SW480 (cell line): ENCODE data around the gene ZNF184.
"Not testable (repeated sequence)": the region's sequence is repeated elsewhere in the genome, so short reads cannot be mapped to it uniquely, and the experiment has no call there.

Experiments used
- DNase-seq: peaks from one replicate; pipeline ENCODE4 v3.0.0-alpha.2; 2016; ENCODE audit warnings: low spot score

ZNF184 gene

DNA sequence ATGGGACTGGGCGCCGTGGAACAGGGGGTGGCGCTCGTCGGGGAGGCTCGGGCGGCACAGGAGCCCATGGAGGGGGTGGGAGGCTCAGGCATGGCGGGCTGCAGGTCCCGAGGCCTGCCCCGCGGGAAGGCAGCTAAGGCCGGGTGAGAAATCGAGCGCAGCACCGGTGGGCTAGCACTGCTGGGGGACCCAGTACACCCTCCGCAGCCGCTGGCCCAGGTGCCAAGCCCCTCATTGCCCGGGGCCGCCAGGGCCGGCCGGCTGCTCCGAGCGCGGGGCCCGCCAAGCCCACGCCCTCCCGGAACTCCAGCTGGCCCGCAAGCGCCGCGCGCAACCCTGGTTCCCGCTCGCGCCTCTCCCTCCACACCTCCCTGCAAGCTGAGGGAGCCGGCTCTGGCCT, 48.1 kb downstream of the ZNF184 start:
- DNase-seq: not testable (repeated sequence)

DNA sequence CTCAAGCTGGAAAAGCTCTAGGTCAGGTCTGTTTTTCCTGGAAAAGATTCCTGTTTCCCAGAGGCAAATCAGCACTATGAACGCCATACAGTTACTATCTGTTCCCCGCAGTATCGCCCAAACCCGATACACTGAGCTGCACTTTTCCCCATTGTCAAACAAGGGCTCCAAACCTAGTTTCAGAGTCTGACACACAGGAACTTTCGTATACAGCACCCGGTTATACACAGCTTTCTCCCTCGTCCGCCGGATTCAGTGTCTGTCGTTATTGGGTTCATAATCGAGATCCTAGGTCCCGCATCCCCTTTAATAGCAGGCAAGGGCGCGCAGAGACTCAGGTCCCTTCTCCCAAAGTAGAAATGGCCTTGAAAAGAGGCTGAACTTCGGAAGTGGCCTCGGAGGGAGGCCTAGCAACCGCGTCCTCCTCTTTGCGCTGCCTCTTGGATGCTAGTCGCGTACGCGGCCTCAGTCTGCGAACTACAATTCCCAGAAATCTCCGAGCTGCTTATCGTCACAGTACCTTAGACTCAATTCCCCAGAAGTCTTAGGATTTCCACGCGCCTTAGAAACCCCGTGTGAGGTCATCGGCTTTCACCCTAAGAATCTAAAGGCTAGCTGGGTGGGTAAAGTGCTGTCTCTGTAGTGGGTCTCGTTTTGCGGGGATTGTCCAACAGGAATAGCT, 50.1 kb downstream of the ZNF184 start:
- no peak for DNase-seq

DNA sequence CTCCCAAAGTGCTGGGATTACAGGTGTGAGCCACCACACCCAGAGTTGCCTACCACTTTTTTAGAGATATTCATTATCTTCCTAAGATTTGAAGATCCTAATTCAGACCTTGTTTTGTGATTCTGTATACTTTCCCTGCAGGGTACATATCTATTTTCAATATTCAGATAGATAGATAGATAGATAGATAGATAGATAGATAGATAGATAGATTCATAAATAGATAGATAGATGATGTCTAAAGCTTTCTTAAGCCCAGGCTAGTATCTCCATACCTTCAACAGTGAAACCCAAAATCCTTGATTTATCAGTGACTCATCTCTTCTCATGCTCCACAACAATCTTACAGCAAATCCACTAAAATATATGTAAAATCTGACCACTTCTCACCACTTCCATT, 53.5 kb downstream of the ZNF184 start:
- DNase-seq: no peak

DNA sequence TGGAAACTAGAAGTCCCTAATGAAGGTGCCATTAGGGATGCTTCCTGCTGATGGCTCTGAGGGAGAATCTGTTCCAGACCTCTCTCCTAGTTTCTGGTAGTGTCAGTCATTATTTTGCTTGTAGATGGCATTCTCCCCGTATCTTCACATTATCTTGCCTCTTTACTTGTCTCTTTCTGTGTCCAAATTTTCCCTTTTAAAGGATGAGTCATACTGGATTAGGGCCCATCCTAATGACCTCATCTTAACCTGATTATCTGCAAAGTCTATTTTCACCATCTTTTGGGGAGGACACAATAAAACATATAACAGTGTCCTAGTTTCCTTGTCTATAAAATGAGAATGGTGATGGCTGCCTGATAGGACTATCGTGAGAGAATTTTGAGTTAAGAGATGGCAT, 57.0 kb downstream of the ZNF184 start:
- no peak for DNase-seq

DNA sequence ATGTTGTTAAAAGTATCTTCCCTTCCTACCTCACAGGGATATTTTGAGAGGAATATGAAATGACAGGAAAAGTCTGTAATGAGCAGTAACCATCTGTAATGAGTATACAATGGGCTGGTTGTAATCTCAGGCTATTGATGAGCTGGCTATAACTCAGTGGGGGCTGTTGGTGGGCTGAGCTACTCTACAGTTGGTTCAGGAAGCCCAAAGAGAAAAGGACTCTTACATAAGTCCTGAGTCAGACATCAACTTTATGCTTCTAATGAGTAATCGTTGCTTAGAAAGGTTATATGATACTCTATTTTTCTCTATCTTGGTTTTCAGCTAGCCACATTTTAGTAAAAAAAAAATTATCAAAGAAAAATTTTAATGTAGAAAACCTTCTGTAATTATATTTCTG, 57.9 kb downstream of the ZNF184 start:
- no peak for DNase-seq

DNA sequence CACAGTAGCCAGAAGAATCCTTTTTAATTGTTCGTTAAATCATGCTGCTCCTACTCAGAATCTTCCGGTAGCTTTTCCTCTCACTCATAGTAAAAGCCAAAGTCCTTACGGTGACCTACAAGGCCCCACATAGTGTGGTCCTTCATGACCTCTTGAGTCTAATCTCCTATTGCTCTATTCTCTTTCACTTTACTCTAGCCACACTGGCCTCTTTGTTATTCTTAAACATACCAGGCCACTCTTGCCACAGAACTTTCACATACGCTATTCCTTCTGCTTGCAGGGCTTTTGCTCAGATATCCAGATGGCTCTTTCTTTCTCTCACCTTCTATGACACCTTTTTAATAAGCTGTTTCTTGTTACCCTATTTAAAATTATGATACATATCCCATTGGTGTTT, 58.6 kb downstream of the ZNF184 start:
- DNase-seq: no peak

DNA sequence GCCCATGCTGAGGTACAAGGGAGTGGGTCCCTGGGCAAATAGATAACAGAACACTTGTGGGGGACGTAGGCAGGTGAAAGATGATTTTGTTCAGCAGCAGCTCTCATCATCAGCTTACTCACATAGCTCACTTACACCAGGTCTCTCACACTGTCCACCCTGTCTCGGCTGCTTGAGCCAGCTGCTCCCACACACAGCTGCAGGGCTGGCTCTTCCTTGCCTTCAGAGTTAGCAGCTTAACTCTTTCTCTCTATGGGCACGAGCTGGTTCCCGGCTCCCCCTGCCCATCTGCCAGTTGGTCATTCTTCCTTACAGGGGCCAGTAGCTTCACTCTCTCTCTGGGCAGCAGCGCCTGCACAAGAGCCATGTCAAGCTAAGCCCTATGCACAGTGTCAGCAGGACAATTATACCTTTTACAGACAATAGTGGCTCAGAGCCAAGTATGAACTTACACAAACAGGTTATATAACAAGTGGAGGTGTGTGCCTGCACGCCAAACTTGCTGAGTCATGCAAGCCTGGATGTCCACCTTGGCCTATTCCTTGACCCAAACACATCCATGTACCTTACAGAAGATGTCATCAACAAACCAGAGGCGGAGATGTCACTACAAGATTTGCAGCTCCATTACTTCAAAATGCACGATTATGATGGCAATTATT, 65.6 kb downstream of the ZNF184 start:
- DNase-seq: no peak

DNA sequence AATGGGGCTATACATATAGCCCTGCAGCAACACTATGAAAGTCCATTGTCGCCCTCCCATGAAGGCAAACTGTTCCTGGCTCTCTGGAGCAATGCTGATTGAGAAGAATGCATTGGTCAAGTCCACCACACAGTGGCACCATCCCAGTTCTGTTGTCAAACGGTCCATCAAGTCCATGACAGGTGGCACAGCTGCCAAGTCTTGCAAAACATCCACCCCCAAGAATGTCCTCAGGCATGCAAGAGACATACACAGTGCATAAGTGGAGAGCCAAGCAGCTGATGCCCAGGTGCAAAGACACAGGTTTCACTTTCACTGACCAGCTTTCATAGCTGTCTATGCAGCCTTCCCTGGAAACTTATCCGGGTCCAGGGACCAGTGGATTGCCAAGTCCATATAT, 66.8 kb downstream of the ZNF184 start:
- DNase-seq: no peak

DNA sequence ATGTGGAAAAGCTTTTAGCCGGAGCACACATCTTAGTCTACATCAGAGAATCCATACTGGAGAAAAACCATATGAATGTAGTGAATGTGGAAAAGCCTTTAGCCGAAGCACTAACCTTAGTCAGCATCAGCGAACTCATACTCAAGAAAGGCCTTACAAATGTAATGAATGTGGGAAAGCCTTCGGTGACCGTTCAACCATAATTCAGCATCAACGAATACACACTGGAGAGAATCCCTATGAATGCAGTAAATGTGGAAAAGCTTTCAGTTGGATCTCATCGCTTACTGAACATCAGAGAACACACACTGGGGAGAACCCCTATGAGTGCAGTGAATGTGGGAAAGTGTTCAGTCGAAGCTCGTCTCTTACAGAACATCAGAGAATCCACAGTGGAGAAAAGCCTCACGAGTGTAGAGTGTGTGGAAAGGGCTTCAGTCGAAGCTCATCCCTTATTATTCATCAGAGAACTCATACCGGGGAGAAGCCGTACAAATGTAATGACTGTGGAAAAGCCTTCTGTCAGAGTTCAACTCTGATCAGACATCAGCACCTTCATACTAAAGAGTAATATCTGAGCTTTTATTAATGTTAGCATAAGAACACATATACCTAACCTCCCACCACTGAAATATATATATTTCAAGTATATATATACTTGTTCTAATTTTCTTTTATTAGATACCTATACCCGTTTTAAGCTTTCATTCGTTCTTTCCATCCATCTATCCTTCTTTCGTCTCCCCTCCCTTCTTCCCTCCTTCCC, 71.8 kb downstream of the ZNF184 start:
- no peak for DNase-seq
